Breast epithelium (tissue), 3 donors: ENCODE results near the gene LDHA.

Source experiments
- POLR2A ChIP-seq: fragments of 450-650 bp; IDR thresholded peaks from one replicate; pipeline ENCODE4 v1.6.1; 2016; ENCODE audit warnings: antibody characterized with exemption, mild to moderate bottlenecking, moderate library complexity
- TF ChIP-seq, protein P1 (sequence below), 3 donors: fragments of 450-650 bp; IDR thresholded peaks; one replicate each; pipeline ENCODE4 v1.5.1; 2016 to 2017; ENCODE audit warnings: antibody characterized with exemption in 3 of 3, mild to moderate bottlenecking in 3 of 3, moderate library complexity in 3 of 3

DNA sequence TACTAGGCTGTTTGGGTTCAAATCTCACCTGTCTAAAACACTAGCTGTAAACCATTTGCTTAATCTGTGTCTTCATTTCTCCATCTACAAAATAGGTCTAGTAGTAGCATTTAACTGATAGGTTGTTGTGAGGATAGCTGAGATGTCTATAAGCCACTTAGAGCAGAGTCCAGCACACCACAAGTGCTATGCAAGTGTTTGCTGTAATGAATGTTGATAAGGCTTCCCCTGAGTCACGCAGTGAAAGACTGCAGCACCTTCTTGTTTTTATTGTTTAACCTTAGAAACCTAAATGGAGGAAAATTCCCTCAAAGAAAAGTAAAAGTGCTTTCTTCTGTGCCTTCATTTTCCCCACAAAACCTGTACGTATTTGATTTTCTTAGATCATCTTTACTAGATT is 23.1 kb upstream of the LDHA start:
- TF ChIP-seq, protein P1, sequence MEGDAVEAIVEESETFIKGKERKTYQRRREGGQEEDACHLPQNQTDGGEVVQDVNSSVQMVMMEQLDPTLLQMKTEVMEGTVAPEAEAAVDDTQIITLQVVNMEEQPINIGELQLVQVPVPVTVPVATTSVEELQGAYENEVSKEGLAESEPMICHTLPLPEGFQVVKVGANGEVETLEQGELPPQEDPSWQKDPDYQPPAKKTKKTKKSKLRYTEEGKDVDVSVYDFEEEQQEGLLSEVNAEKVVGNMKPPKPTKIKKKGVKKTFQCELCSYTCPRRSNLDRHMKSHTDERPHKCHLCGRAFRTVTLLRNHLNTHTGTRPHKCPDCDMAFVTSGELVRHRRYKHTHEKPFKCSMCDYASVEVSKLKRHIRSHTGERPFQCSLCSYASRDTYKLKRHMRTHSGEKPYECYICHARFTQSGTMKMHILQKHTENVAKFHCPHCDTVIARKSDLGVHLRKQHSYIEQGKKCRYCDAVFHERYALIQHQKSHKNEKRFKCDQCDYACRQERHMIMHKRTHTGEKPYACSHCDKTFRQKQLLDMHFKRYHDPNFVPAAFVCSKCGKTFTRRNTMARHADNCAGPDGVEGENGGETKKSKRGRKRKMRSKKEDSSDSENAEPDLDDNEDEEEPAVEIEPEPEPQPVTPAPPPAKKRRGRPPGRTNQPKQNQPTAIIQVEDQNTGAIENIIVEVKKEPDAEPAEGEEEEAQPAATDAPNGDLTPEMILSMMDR (IDR thresholded peaks at IDR 0.05): no peak
- TF ChIP-seq POLR2A: no peak
